NT2/D1 (cell line): ENCODE data around the gene SYT11.

ENCODE experiments used
- DNase-seq: peaks from one replicate; pipeline ENCODE4 v3.0.0-alpha.2; 2011; ENCODE audit warnings: low read depth, low spot score
- H3K27me3 ChIP-seq: 2 replicates; pipeline ENCODE4 v1.6.0; 2011; ENCODE audit warnings: mild to moderate bottlenecking; ENCODE audit not compliant: insufficient read length, insufficient read depth
- H3K36me3 ChIP-seq: 2 replicates; pipeline ENCODE4 v1.6.1; 2011; ENCODE audit warnings: mild to moderate bottlenecking, low read length, mixed read lengths; ENCODE audit not compliant: insufficient read depth, insufficient read length
- H3K4me1 ChIP-seq: 2 replicates; pipeline ENCODE4 v1.5.1; 2011; ENCODE audit not compliant: insufficient read depth, insufficient read length
- H3K4me3 ChIP-seq: 2 replicates; pipeline ENCODE4 v1.5.1; 2011; ENCODE audit warnings: low read depth; ENCODE audit not compliant: insufficient read length
- H3K9ac ChIP-seq: 2 replicates; pipeline ENCODE4 v1.6.0; 2011; ENCODE audit warnings: low read depth; ENCODE audit not compliant: insufficient read length
- H3K9me3 ChIP-seq: 2 replicates; pipeline ENCODE4 v1.5.1; 2011; ENCODE audit warnings: mild to moderate bottlenecking, low read length; ENCODE audit not compliant: insufficient read depth
- SUZ12 ChIP-seq: IDR thresholded peaks from 2 replicates; pipeline ENCODE4 v1.6.1; 2011; ENCODE audit not compliant: insufficient read length, insufficient read depth; ENCODE audit errors: extremely low read depth
- YY1 ChIP-seq: IDR thresholded peaks from 2 replicates; pipeline ENCODE4 v1.6.1; 2011; ENCODE audit not compliant: insufficient read length, insufficient read depth
- ZNF274 ChIP-seq: IDR thresholded peaks from 2 replicates; pipeline ENCODE4 v1.6.1; 2011; ENCODE audit warnings: mild to moderate bottlenecking, low read depth, low read length

Gene SYT11

DNA sequence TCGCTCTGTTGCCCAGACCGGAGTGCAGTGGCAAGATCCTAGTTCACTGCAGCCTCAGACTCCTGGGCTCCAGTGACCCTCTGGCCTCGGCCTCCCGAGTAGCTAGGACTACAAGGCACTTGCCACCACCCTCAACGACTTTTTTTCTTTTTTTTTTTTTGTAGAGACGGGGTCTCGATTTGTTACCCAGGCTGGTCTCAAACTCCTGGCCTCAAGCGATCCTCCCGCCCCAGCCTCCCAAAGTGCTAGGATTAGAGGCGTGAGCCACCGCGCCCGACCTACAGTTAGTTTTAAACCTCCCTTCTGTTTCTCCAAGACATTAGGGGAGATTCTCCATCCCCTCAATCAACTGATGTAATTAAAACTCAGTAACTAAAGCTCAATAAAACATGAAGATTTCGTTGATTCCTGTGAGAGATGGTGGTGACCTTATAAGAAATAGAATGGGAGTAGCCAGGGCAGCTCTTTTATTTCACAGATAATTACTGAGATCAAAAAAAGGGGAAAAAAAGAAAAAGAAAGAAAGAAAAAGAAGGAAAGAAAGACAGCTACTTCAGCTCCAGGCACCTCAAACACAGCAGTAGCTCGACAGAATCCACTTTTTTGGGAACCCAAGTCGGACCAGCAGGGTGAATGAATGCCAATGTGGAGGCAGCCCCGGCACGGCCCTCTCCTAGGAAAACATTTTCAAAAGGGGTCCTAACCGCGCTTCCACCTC, 3.0 kb upstream of the SYT11 start:
- no peak for TF ChIP-seq SUZ12
- TF ChIP-seq ZNF274: no peak
- TF ChIP-seq YY1: no peak
- Histone ChIP-seq H3K4me3 (peak overlapping the region; percentile 93), H3K36me3 (peaks cover 39% of the 10 kb centered on the region), H3K4me1 (peaks cover 8% of the 10 kb centered on the region), H3K9ac (peak overlapping the region; percentile 99), H3K9me3 (no peaks in the 10 kb centered on the region), H3K27me3 (peaks cover 6% of the 10 kb centered on the region)
- no peak for DNase-seq

DNA sequence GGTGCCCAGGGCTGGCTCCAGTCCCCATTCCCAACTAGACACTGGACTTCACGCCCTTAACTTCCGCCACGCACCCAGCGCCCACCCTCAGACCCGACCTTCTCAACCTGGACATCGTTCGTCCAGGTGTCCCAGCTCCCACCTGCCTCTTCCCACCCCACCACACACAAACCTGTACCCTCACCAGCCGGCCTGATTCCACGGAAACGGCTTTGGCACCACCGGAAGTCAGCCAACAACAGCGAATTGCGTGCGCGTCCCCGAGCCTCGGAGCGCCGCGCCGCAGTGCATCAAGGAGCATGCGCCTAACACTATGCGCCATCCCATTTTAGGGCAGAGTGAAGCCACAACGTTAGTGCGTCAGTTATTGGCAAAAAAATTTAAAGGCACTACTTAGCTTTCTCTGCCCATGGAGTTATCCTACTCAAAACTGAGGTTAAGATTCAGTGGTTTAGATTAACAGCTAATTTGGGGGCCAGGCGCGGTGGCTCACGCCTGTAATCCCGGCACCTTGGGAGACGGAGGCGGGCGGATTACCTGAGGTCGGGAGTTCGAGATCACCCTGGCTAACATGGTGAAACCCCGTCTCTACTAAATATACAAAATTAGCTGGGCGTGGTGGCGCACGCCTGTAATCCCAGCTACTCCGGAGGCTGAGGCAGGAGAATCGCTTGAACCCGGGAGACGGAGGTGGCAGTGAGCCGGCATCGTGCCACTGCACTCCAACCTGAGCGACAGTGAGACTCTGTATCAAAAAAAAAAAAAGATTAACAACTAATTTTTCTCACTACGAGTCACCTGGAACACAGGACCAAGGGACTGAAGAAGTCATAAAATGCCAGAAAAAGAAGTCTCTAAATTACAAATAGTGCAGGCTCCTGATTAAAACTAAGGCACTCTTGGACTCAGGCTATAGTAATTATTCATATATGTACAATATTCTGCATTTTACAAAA, 2.1 kb upstream of the SYT11 start, which contains the start of gene GON4L:
TSS of gene GON4L (minus strand) at position 240 of the 956 bp plus-strand sequence. CDS start 3,434 bp downstream, outside the sequence.
- Histone ChIP-seq H3K27me3 (peaks cover 6% of the 10 kb centered on the region), H3K36me3 (peaks cover 32% of the 10 kb centered on the region), H3K9me3 (no peaks in the 10 kb centered on the region), H3K9ac (peak within 1 kb of the TSS; percentile 99), H3K4me3 (peak within 1 kb of the TSS; percentile 93), H3K4me1 (peaks cover 8% of the 10 kb centered on the region)
- TF ChIP-seq ZNF274 (no peak), YY1 (peak; percentile 95), SUZ12 (no peak)
- peak; percentile 93 for DNase-seq

DNA sequence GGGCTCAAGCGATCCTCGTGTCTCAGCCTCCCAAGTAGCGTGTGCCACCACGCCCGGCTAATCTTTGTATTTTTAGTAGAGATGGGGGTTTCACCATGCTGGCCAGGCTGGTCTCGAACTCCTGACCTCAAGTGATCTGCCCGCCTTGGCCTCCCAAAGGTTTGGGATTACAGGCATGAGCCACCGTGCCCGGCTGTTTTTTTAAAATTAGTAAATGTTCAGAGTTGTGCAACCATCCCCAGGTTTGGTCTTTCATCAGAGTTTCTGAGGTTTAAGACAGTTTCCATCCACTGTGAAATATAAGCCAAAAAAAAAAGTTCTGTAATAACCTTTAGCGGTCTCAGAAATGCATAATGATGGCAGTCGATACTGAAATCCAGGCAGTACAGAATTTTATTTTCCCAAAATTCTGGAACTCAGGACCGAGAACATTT, 550 bp upstream of the SYT11 start:
- Histone ChIP-seq H3K4me3 (peak overlapping the region; percentile 38), H3K9ac (peak overlapping the region; percentile 73), H3K36me3 (peaks cover 17% of the 10 kb centered on the region), H3K9me3 (no peaks in the 10 kb centered on the region), H3K4me1 (peaks cover 8% of the 10 kb centered on the region), H3K27me3 (peaks cover 6% of the 10 kb centered on the region)
- DNase-seq: no peak
- TF ChIP-seq SUZ12: no peak
- no peak for TF ChIP-seq YY1
- no peak for TF ChIP-seq ZNF274

DNA sequence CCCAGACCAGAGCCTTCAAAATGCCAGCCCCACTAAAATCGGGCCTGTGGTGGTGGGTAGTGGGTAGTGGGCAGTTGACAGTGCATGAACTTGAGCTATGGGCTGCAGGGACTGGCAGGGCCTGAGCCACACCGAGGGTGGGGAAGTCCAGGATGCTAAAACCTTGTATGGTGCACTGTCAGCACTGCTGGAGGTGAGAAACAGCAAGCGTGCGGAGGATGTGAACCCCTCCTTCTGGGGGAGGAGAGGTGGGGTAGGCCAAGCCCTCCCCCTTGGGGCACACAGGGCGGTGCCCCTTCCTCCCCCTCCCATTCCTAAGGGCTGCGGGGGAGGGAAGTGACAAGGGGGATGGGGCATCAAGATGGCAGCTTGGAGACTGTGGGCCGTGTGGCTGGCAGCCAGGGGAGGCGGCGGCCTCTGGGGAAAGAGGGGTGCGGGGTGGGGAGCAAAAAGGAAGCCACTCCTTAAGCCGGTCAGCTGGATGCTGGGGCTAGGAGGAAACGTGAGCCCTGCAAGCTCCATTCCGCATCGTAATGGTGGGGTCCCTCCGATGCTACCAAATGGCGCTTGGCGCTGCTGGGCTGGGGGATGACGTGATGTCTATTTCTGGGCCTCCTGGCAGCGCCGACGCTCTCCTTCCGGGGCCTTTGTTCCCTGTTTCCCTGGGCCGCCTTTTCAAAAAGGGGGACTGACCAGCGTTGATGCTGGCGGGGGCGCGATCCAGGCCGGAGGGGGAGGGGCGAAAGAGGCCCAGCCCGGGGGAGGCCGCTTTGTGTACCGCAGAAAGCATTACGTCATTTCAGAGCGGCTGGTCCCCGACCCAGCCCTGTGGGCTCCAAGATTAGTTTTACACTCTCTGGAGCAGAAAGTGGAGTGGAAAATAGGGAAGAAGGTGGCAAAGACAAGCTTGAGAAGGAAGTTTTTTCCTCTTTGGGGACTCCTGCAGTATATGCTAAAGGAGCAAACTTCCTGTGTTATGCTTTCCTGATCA, 809 bp downstream of the SYT11 start:
- peak; percentile 71 for DNase-seq
- Histone ChIP-seq H3K27me3 (peaks cover 6% of the 10 kb centered on the region), H3K4me1 (peaks cover 8% of the 10 kb centered on the region), H3K4me3 (peak overlapping the region; percentile 52), H3K9me3 (no peaks in the 10 kb centered on the region), H3K9ac (peak overlapping the region; percentile 79), H3K36me3 (peaks cover 5% of the 10 kb centered on the region)
- TF ChIP-seq SUZ12 (no peak), ZNF274 (no peak), YY1 (no peak)

- Histone ChIP-seq H3K9ac (peak overlapping the region; percentile 79), H3K4me1 (peaks cover 8% of the 10 kb centered on the region), H3K27me3 (peaks cover 6% of the 10 kb centered on the region), H3K9me3 (no peaks in the 10 kb centered on the region), H3K4me3 (peak overlapping the region; percentile 52), H3K36me3 (no peaks in the 10 kb centered on the region)
- no peak for TF ChIP-seq ZNF274
- TF ChIP-seq YY1: no peak
- TF ChIP-seq SUZ12: no peak
- DNase-seq: no peak
Observed at GRCh38 chr1:155860970-155861510, 1.7 kb downstream of the SYT11 start.

DNA sequence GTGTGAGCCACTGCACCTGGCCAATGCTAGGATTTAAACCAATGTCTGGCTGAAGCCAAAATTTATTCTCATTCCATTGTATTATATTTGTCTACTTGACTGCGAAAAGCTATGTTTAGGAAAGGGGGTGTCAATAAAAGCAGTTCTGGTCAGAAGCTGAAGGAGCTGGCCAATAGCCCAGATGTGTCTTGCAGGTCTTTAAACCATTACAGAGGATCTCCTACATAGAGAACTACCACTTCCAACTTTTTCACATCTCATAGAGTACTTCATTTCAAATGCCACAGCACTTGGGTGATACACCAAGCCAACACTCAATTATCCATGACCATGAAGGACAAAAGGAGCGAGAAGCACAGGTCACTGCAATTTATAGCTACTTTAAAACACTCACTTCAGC, 2.5 kb downstream of the SYT11 start:
- H3K4me1 ChIP-seq: peaks cover 8% of the 10 kb centered on the region
- H3K9me3 ChIP-seq: no peaks in the 10 kb centered on the region
- no peak overlapping the region for H3K9ac ChIP-seq
- no peak overlapping the region for H3K4me3 ChIP-seq
- DNase-seq: no peak
- no peak for TF ChIP-seq ZNF274
- TF ChIP-seq YY1: no peak
- TF ChIP-seq SUZ12: no peak
- no peaks in the 10 kb centered on the region for H3K36me3 ChIP-seq
- H3K27me3 ChIP-seq: peaks cover 6% of the 10 kb centered on the region
